ENCODE results near the gene FICD.

FICD gene

DNA sequence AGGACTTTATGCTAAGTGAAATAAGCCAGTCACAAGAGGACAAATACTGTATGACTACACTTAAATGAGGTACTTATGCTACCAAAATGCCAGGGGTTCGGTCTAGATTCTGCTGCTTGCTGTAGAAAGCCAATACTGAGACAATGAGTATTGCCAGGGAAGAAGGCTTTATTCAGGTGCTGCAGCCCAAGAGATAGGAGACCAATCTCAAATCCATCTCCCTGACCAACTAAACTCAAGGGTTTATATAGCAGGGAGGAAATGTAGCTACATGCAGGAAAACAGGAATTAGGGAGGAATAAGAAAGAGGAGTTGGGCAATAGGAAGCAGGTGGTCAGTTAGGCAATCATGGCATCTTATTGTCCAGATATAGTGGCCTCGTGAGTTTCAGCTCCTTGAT, 12.2 kb upstream of the FICD start:
- no peak for DNase-seq (ENCODE audit: low spot score)

DNA sequence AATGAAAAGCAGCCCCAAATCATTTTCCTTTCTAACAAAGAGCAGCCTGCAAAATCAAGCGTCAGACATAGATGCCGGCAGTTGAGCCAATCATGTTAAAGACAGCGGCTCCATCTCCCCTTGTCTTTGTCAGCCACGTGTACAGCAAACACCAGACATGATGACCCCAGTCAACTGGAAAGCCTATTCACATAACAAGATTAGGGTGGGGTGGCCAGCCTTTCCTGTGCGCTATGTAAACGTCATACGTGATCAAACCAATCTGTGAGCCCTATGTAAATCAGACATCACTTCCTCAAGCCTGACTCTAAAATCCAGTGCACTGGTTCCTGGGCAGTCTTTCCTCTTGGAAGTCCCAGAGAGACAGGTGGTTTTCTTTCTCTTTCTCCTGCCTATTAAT, 9.9 kb upstream of the FICD start:
- DNase-seq (ENCODE audit: low spot score): no peak

DNA sequence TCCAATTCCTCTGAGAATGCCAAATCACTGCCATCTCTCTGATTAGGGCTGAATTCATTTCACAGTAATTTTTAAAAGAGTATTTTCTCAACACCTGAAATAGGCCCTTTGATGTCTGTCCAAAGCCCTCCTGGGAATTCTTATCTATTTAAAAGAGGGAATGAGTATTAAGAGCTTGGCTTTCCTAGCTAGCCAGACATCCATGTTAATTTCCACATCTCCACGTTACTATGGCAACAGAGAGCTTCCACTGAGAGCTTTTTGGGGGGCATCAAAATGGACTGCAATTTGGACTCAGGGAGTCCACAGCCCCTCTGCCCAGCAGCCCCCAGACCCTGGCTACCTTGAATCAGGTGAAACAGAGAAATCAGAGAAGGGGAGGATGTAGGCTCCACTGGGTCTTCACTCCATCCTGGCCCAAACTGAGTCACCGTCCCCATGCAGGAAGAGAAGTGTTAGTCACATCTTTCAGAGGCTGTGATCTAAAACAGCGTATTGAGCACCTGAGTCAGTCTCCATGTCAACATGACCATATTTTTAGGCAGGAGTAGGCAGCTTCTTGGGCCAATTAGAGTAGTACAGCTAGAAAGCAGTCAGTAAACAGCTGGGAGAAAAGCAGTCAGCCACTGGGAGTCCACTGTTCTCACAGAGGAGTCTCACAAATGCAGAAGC, 7.0 kb upstream of the FICD start:
- no peak for DNase-seq (ENCODE audit: low spot score)

DNA sequence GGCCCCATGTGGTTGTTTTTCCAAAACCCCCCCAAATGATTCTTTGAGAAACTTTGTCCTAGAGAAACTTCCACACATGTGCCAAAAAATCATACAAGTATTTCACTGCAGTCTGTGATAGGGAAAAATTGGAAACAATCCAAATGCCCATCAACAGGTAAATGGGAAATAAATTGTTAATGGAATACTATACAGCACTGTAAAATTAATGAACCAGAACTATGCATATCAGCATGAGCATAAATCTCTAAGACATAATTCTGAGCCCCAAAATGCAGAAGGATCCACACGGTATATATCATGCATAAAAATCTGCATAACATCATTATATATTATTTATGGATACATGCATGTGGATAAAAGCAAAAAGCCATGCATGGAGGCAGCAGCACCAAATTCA, 5.3 kb upstream of the FICD start:
- no peak for DNase-seq (ENCODE audit: low spot score)

DNA sequence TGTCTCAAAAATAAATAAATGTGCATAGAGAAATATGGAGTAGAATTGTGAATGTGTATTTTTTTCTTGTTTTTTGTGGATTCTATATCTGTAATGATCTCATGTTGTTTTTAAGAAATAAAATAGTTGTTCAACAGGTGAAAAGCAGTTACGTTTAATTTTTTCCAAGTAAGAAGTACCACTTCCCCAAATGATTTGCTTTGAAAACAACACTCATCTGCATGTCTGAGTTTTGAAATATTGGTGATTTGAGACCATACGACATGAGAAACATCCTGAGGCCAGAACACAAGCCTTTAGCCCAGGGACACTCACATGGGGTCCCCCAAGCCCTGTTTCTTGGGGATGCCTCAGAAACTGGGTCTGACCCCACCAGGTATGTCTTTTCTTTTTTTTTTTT, 4.2 kb upstream of the FICD start:
- no peak for DNase-seq (ENCODE audit: low spot score)

DNA sequence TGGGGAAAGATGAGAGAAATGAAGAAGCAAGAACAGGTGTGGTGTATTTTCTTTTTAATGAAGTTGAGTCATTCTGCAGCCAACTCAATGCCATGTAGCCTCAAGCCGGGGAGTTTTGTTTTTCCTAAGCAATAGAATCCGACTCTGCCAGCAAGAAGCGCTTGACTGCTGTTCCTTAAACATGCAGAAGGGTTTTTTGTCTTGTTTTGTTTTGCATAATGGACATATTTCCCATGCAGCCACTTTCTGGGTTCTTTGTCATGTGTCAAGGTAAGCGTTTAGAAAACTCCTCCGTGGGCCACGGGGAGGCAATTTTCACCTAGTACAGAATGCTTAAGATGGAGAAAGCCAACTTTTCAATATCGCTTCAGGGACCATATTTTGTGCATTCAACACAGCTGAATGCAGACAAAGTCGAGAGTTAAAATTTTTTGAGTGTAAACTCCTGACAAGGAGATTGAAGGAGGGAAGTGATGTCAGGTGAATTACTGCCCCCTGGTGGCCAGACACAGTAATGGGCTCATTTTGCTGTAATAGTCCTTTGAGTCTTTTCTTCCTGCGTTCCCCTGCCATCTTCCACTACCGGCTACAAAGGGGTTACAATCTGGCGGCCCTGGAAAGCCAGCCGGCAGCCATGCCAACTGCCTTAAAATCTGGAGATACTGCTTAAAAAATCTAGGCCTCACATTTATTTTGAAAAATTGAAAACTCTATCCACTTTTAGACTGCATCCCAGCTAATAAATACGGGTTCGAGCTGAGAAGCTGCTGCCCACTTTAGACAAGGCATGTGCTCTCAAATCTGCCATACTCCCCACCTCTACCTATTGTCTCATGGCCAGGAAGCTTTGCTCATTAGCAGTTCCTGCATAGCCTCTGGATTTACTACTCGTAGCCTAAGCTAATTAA, 3.2 kb upstream of the FICD start:
- peak; percentile 89 for DNase-seq (ENCODE audit: low spot score)

DNA sequence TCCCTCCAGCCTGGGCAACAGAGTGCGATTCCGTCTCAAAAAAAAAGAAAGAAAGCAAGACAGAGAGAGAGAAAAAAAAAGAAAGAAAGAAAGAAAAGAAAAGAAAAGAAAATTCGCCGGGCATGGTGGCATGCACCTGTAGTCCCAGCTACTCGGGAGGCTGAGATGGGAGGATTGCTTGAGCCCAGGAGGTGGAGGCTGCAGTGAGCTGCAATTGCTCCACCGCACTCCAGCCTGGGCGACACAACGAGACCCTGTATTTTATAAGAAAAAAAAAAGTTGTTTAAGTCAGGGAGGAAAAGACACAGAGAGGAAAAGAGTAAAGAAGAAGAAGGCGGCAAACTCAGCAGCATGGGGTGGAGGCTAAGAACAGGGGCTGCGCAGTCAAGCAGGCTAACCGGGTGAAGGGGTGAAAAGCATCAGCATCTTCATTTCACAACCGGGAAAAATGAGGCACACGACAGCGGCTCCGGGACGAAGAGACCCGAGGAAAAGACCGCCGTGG, 557 bp upstream of the FICD start:
- DNase-seq (ENCODE audit: low spot score): no peak

DNA sequence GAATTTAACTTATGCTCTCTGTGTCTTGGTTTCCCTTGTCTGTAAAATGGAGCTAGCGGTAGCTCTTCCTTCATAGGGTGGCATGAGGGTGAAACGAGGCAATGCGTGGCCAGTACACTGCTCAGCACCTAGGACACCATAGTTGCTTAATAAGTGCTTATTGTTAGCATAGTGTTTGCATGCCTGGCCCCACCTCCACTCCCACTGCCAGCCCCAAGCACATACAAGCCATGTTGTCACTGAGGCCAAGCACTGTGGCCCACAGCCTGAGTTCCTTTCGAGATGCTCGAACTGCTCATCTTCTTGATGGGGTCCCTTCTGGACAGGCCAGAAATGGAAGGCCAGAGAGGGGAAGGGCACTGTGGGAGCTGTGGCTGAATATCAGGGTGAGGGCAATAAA, 839 bp downstream of the FICD start:
- DNase-seq (ENCODE audit: low spot score): no peak

DNA sequence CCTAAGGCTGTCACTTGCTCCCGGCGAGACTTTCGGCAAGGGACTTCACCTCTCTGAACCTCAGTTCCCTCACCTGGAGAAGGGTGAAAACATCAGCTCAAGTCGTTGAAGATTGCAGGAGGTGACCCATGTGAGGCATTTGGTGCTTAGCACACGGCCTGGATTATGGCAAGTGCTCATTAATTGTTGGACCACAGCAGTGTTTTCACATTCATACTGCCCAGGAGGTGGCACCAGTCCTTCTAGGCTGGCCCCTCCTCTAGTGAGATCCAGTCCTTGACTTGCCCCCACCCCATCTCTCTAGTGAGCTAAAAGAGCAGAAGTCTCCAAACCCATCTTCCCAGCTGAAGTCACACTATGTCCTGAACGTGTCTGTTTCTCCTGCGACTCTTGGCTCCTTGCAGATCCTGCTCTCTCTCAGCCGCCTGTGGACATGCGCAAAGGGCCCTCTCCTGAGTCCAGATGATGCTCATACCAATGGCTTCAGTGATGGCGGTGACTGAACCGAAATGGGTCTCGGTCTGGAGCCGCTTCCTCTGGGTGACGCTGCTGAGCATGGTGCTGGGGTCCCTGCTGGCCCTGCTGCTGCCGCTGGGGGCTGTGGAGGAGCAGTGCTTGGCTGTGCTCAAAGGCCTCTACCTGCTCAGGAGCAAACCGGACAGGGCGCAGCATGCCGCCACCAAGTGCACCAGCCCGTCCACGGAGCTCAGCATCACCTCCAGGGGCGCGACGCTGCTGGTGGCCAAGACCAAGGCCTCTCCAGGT, 1.6 kb downstream of the FICD start:
- no peak for DNase-seq (ENCODE audit: low spot score)

DNA sequence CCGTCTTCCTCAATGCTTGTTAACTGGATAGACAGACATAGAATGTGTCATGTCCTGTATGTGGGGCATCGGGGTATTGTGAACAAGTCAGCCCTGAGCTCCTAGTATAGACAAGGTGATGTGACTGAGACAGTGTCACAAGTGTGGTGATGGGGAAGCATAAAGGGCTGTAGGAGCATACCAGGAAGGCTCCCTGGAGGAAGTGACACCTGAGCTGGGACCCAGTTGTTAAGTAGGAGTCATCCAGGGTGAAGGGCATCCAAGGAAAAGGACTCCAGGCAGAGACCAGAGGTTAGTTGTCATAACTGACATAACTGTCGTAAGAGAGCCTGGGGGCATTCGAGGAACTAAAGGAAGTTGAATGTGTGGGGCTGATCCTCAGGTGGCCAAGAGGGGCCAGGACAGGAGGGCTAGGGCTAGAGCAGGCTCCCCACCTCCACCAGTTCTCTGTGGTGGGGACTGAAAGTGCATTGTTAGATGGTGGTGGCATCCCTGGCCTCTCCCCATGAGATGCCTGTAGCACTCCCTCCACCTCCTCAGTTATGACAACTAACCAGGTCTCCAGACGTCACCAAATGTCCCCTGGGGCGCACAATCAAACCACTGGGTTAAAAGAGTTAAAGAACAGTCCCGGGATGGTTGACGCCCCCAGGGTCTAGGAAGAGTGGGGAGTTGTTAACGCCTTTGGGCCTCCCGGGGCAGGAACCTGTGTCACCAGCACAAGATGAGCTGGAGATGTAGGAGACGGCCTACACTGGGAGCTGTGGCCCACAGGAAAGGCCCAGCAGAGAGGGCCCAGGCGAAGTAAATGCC, 2.4 kb downstream of the FICD start:
- peak; percentile 44 for DNase-seq (ENCODE audit: low spot score)

DNA sequence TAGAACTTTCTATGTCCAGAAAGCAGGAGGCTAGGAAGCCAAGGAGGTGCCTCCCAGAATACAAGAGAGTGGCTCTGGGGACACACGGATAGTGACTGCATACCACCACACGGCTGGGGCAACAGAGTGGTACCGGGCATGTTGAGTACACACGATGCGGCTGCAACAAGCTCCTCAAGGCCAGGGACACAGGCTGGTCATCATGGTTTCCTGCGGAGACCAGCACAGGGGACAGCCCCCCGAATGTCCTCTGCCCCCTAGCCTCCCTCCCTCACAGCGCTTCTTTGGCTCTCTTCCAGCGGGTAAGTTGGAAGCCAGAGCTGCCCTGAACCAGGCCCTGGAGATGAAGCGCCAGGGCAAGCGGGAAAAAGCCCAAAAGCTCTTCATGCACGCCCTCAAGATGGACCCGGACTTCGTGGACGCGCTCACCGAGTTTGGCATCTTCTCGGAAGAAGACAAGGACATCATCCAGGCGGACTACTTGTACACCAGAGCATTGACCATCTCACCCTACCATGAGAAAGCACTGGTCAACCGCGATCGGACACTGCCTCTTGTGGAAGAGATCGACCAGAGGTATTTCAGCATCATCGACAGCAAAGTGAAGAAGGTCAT, 3.1 kb downstream of the FICD start:
- DNase-seq (ENCODE audit: low spot score): no peak

DNA sequence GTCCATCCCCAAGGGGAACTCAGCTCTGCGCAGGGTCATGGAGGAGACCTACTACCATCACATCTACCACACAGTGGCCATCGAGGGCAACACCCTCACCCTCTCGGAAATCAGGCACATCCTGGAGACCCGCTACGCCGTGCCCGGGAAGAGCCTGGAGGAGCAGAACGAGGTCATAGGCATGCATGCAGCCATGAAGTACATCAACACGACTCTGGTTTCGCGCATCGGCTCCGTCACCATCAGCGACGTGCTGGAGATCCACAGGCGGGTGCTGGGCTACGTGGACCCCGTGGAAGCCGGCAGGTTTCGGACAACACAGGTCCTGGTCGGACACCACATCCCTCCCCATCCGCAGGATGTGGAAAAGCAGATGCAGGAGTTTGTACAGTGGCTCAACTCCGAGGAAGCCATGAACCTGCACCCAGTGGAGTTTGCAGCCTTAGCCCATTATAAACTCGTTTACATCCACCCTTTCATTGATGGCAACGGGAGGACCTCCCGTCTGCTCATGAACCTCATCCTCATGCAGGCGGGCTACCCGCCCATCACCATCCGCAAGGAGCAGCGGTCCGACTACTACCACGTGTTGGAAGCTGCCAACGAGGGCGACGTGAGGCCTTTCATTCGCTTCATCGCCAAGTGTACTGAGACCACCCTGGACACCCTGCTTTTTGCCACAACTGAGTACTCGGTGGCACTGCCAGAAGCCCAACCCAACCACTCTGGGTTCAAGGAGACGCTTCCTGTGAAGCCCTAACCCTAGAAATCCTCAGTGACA, 3.8 kb downstream of the FICD start:
- no peak for DNase-seq (ENCODE audit: low spot score)

DNA sequence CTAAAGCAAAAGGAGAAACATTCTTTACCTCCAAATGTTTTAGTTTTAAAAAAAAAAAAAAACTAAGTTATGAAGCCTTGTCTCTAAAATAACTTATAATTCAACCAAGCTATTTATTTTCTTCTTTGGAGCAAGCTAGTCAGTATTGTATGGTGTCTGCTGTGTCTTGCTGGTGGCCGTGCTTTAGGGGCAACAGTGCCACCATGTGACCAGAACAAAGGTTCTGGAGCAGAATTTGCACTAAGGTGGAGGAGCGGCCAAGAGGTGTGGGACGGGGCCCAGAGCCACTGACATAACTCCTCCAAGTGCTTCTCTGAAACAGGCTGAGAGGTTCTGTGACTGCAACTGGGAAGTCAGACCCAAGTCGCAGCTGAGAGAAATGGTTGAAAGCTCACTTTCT, 4.5 kb downstream of the FICD start:
- DNase-seq (ENCODE audit: low spot score): no peak

DNA sequence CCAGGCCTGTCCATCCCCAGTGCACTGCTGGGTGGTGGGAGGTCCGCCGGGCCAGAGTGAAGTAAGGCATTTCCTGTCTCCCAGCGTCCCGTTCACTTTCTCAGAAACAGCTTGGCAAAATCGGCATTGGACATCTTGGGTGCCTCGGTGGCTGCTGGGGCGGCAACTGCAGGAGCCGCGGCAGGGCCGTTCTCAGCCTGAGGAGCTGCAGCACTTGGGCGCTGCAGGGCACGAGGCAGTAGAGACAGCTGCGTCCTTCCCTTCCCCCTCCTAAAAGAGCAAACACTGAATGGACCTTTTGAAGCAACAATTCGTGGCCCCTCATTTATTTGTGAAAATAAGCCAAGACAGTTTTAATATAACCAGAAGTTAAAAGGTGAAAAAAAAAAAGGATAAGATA, 8.3 kb downstream of the FICD start:
- no peak for DNase-seq (ENCODE audit: low spot score)

DNA sequence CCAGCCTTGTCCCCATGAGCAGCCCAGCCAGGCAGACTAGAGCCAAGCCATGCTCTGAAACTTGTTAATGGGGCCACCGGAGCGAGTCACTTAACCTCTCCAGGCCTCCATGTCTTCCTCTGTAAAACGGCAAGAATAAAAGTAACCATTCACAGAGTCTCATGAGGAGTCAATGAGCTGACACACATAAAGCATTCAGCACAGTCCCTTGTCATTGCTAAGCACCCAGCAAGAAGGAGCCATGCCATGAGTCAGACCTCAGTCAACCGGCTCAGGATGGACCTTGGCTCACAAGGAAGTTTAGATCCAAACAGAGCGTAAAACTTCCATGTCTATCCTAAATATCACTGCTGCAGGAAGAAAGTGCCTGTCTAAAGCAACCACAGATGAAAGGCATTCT, 10.6 kb downstream of the FICD start:
- no peak for DNase-seq (ENCODE audit: low spot score)

DNA sequence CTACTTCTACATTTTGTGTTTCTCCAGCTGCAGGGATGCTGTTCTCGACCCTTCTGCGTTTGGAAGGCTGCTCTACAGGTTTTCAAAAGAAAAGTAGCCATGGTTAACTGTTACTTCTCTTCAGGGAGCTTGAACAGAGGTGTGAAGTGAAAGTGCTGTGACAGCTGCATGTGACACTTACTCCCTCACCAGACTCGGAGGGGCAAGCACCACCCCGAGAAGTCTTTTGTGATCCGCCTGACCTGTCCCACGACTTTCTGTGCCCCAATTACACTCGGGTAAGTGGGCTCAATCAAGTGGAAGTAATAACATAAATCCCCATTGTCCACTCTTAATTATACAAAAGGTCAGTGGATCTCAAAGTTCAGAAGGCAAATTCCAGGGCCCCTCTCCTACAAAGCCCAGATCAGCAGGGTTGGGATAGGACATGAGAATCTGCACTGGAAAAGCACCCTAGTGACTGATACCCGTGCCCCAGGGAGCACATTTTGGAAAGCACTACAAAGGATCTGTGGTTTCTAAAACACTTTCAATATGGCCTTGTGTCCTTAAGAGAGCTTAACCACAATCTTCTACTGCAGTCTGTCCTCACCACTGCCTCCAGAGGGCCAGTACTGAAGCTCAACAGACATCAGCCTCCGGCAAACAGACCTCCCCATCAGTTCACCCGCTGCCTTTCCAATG, 11.5 kb downstream of the FICD start:
- peak; percentile 80 for DNase-seq (ENCODE audit: low spot score)

DNA sequence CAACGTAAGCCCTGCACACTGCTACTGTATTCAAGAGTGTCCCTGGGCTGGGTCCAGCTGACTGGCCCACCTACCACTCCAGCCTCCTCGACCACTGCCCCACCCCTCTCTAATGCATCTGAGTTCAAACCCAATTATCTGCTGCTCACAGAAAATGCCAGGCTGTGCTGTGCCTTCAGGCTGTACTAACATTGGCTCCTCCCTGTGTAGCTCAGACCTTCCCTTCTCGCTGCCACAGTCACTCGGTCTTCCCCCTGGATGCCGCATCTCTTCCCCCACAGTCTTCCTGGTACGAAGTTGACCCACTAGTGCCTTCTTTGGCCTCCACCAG, 12.1 kb downstream of the FICD start:
- DNase-seq (ENCODE audit: low spot score): peak; percentile 77

DNA sequence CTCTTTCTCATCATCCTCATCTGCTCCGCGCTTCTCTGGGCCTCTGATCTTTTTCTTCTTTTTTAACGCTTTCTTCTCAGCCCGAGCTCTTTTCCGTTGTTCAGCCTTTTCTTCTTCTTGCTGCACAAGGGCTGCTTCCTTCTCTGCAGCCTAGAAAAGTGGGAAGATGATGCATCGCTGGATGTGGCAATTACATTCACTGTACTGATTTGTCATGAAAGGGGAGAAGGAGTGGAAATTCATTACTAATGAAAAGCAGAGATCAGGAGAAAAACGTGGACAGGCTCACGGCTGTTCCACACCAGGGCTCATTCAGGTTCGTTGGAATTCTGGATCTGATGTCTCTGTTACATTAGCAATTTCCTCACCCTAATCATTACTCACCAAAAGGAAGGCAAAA, 15.1 kb downstream of the FICD start:
- DNase-seq (ENCODE audit: low spot score): no peak

DNA sequence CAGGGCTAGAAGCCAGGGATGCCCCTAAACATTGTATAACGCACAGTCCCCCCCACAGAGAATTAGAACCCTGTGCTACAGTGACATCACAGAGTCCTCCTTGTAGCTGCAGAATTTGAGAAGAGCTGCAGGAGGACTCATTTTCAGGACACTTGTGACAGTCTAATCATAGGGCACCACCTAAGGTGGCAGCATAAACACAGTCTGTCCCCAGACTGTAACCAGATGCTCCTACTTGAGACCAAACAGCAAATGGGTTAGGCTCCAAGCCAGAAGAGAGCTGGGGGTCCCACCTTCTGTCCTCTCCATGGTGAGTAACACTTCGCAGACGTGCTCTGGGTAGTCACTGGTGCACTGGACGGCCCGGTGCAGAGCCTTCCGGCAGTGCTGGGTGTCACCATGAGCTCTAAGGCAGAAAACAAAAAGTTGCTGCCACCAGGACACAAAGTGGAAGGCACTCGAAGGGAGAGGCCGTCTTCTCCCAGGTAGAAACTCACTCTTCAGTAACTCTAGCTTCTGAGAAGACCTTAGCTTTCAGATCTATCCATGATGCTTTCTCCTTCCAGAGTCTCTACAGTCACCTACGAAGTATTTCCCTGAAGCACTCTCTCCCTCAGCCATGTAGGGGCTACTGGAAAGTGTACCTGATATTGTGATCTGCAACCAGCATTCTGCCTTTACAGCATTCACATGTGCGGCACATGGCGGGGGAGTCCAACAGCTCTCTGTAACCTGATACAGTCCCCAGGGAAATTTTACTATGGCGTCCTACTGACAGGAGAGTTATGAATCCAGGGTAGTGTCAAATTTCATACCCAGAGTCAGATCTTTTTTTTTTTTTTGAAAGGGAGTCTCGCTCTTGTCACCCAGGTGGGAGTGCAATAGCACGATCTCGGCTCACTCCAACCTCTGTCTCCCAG, 17.1 kb downstream of the FICD start:
- no peak for DNase-seq (ENCODE audit: low spot score)

Measured in ecto neural progenitor cell (in vitro differentiated cells).